ENCODE results near the gene TUBB. TPM values are rescaled to one million over a fixed set of nuclear protein-coding genes. Genes with fewer than 3 reads are reported as not detected.
A peak's percentile ranks its signal among the peaks of the same experiment; 100 is the strongest.

The TUBB gene
- polyA plus RNA-seq, 1 of the 3 experiments (the other 2 are of a cell fraction), result 1,037 TPM

- TF ChIP-seq USF1 (IDR thresholded peaks at IDR 0.05; ENCODE audit: borderline replicate concordance, low read depth) (no peak), NFIC (IDR thresholded peaks at IDR 0.05; ENCODE audit: borderline replicate concordance) (peak; percentile 74), MEF2A (IDR thresholded peaks at IDR 0.05; ENCODE audit: borderline replicate concordance, low read depth) (peak; percentile 54; the same call in 1 of the 2 replicates), RXRA (IDR thresholded peaks at IDR 0.05; ENCODE audit: borderline replicate concordance, low read depth) (peak; percentile 87), MAX (IDR thresholded peaks at IDR 0.05; ENCODE audit: low read depth) (peak; percentile 73), RAD21 (IDR thresholded peaks at IDR 0.05; ENCODE audit: low read length) (no peak)
Observed at GRCh38 chr6:30769088-30769852, 49.1 kb downstream of the TUBB start (continued).

- CTCF ChIA-PET, result interaction anchor here (0.8 to 1.3 kb wide), 3 partner anchors 58 to 108 kb away, joined by 3 read pairs; no protein-coding TSS in a partner anchor
- Histone ChIP-seq H3K4me1 (ENCODE audit: control insufficient read depth in 1 of 2, insufficient read depth in 2 of 2, low read depth in 1 of 2, low read length in 1 of 2) (peaks cover 21 to 31% of the 10 kb centered on the region in 2 experiments), H3K9ac (peak overlapping the region; percentile 79), H3K27me3 (ENCODE audit: insufficient read depth) (no peaks in the 10 kb centered on the region), H3K9me3 (no peaks in the 10 kb centered on the region), H3K36me3 (replicated peaks in 1 of 2; ENCODE audit: control insufficient read depth in 1 of 2, insufficient read depth in 2 of 2, low read length in 1 of 2) (no peaks in the 10 kb centered on the region), H3K79me2 (ENCODE audit: insufficient read depth) (no peaks in the 10 kb centered on the region), H3K4me3 (ENCODE audit: low read depth in 2 of 2, low read length in 1 of 2) (0 out of 4 replicates have a peak overlapping the region, but pooled peaks of 1 of the 2 experiments have one; percentile 28), H3K4me2 (peak overlapping the region; percentile 77; the same call in 1 of the 2 replicates), H3K27ac (ENCODE audit: low read depth in 2 of 2, low read length in 1 of 2) (peak overlapping the region; percentile 89 to 99), H4K20me1 (ENCODE audit: insufficient read depth) (no peaks in the 10 kb centered on the region), H2AFZ (ENCODE audit: low read depth) (peak overlapping the region; percentile 85), H3F3A (replicated peaks; ENCODE audit: insufficient read depth) (peaks cover 34% of the 10 kb centered on the region), H3K9me2 (no peaks in the 10 kb centered on the region)
- 19% methylated on average over 5 of the region's 5 CpGs for WGBS (ENCODE audit: low lambda C conversion rate)
- POLR2A ChIA-PET, result no interaction called here
- peak; percentile 28 for DNase-seq
- TF ChIP-seq GATA2 (CRISPR knock-in tag; IDR thresholded peaks at IDR 0.05) (no peak), GABPA (IDR thresholded peaks at IDR 0.05; ENCODE audit: low read depth) (no peak), USF2 (IDR thresholded peaks at IDR 0.05; ENCODE audit: borderline replicate concordance, low read depth, low read length) (no peak), CTCF (IDR thresholded peaks at IDR 0.05) (no peak), POLR2AphosphoS5 (IDR thresholded peaks at IDR 0.05; ENCODE audit: low read depth, low read length) (no peak), TEAD4 (IDR thresholded peaks at IDR 0.05; ENCODE audit: borderline replicate concordance, insufficient read depth) (no peak), MXI1 (IDR thresholded peaks at IDR 0.05; ENCODE audit: low read depth, low read length) (peak; percentile 40; the same call in 1 of the 2 replicates), RXRA (IDR thresholded peaks at IDR 0.05; ENCODE audit: borderline replicate concordance, low read depth) (0 out of 2 replicates have a peak, but pooled peaks have one; percentile 1), ZBTB33 (IDR thresholded peaks at IDR 0.05; ENCODE audit: borderline replicate concordance, low read depth) (no peak), CHD2 (IDR thresholded peaks at IDR 0.05; ENCODE audit: low read length, partially characterized antibody) (no peak)
Observed at GRCh38 chr6:30769853-30770524, 49.8 kb downstream of the TUBB start.
